HG03196 (cell line): ENCODE measurements around the gene PAN2.
"Not testable (repeated sequence)": the region's sequence is repeated elsewhere in the genome, so short reads cannot be mapped to it uniquely, and the experiment has no call there.

Experiments used
- ATAC-seq: cut with Tn5 transposase; IDR thresholded peaks from one replicate; pipeline ENCODE4 v1.9.1; 2021; ENCODE audit not compliant: unreplicated experiment

PAN2 gene

GRCh38 chr12:56272468-56272867 lies 61.3 kb downstream of the PAN2 start:
- ATAC-seq, result not testable (repeated sequence)

GRCh38 chr12:56271031-56271430 lies 62.8 kb downstream of the PAN2 start:
- ATAC-seq, result no peak

DNA sequence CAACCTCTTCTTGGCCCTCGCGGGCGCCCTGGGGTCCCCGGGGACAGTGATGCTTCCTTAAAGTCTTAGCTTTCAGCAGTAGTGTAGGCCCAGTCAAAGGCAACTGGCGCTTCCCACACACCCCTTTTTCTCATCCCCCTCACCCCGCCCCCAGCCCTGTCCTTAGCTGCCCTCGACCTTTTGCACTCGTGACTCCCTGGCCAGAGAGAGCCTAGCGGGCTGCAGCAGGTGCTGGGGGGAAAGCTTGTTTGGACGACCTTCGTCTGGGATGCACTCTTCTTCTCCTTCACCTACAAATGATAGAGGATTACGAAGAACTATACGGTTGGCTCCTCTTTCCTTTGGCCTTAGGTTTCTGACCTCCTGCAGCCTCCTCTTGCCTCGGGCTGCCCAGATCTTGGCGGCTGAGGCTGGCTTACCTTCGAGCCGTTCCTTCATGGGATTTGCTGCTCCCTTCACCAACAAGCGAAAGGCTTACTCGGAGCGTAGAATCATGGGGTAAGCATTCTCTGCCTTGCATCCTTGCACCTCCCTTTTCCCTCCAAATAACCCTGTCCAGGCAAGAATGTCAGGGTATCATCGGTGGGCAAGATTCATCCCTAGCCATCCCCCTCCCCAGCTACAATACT lies 66.2 kb downstream of the PAN2 start:
- peak; percentile 3 for ATAC-seq

GRCh38 chr12:56266693-56267442 lies 66.9 kb downstream of the PAN2 start, which contains the start of gene COQ10A:
Gene COQ10A (plus strand): TSS chr12:56266942. CDS start chr12:56267119, 177 bp downstream.
- peak; percentile 89 for ATAC-seq
